ENCODE results near the gene LRRC74B. TPM values are rescaled to one million over a fixed set of nuclear protein-coding genes. Genes with fewer than 3 reads are reported as not detected.
A peak's percentile ranks its signal among the peaks of the same experiment; 100 is the strongest.
"Not testable (repeated sequence)": the region's sequence is repeated elsewhere in the genome, so short reads cannot be mapped to it uniquely, and the experiment has no call there.

The LRRC74B gene
- total RNA-seq, 2 donors from 2014 or later = not detected

- no peak for DNase-seq
- intact Hi-C loops (cut with DNase I) = no loop called here
- no peak for ATAC-seq
Measured at GRCh38 chr22:21029486-21030025, 16.2 kb upstream of the LRRC74B start.

GRCh38 chr22:21030032-21030431 is 15.7 kb upstream of the LRRC74B start:
- DNase-seq (no peak), ATAC-seq (no peak)
- intact Hi-C loops (cut with DNase I) = no loop called here

GRCh38 chr22:21030621-21031544 is 14.9 kb upstream of the LRRC74B start:
- ATAC-seq = no peak
- intact Hi-C loops (cut with DNase I) = no loop called here

GRCh38 chr22:21031545-21032036 is 14.2 kb upstream of the LRRC74B start:
- ATAC-seq (no peak), DNase-seq (no peak)
- intact Hi-C loops (cut with DNase I) = no loop called here

More at GRCh38 chr22:21030621-21031544, 14.9 kb upstream of the LRRC74B start:
- no peak for DNase-seq

- DNase-seq (peak; percentile 39), ATAC-seq (peak; percentile 51 to 79)
- intact Hi-C loops (cut with DNase I) = no loop called here
Measured at GRCh38 chr22:21032037-21032867, 13.5 kb upstream of the LRRC74B start, which contains the start of gene SLC7A4. TSS of gene SLC7A4 (minus strand) at chr22:21032561. CDS start at chr22:21031812, 749 bp downstream.

GRCh38 chr22:21032868-21033688 is 12.7 kb upstream of the LRRC74B start:
- ATAC-seq = peak in 1 of 2 donors; percentile 28
- DNase-seq = no peak
- intact Hi-C loops (cut with DNase I) = no loop called here

- DNase-seq = no peak
- no peak for ATAC-seq
- intact Hi-C loops (cut with DNase I) = no loop called here
Measured at GRCh38 chr22:21033895-21034294, 11.9 kb upstream of the LRRC74B start.

- no peak for DNase-seq
- ATAC-seq = no peak
- intact Hi-C loops (cut with DNase I) = no loop called here
Measured at GRCh38 chr22:21034989-21035388, 10.8 kb upstream of the LRRC74B start.

- no peak for DNase-seq
- intact Hi-C loops (cut with DNase I) = no loop called here
- ATAC-seq = peak; percentile 45 to 68
Measured at GRCh38 chr22:21038405-21038804, 7.3 kb upstream of the LRRC74B start.

GRCh38 chr22:21039158-21039557 is 6.6 kb upstream of the LRRC74B start:
- DNase-seq; intact Hi-C loops (cut with DNase I); ATAC-seq: not testable (repeated sequence)

GRCh38 chr22:21041937-21042336 is 3.8 kb upstream of the LRRC74B start:
- DNase-seq = no peak
- intact Hi-C loops (cut with DNase I) = no loop called here
- ATAC-seq = no peak

- intact Hi-C loops (cut with DNase I) = no loop called here
- DNase-seq (no peak), ATAC-seq (no peak)
Measured at GRCh38 chr22:21042978-21043859, 2.5 kb upstream of the LRRC74B start.

GRCh38 chr22:21043860-21044535 is 1.7 kb upstream of the LRRC74B start:
- ATAC-seq (no peak), DNase-seq (no peak)
- intact Hi-C loops (cut with DNase I) = no loop called here

GRCh38 chr22:21044931-21045584 is 688 bp upstream of the LRRC74B start:
- intact Hi-C loops (cut with DNase I) = no loop called here
- DNase-seq = peak; percentile 31
- peak; percentile 48 to 79 for ATAC-seq

- intact Hi-C loops (cut with DNase I) = no loop called here
- ATAC-seq = no peak
- DNase-seq = peak; percentile 5
Measured at GRCh38 chr22:21047035-21047661, 1.4 kb downstream of the LRRC74B start.

- intact Hi-C loops (cut with DNase I) = no loop called here
- DNase-seq = no peak
- ATAC-seq = no peak
Measured at GRCh38 chr22:21047730-21048129, 2.0 kb downstream of the LRRC74B start.
